Thyroid gland (tissue), 4 donors: ENCODE measurements around the gene UBXN11. TPM values are rescaled to one million over a fixed set of nuclear protein-coding genes. Genes with fewer than 3 reads are reported as not detected.

Experiments
- DNase-seq, 2 donors: peaks; one replicate each; pipeline ENCODE4 v3.0.0-alpha.2; 2019
- H3K27ac ChIP-seq, 3 donors: fragments of 200-600 bp; sonication (generic); 1 replicate in 2 of 3; 2 replicates in 1 of 3; pipeline ENCODE4 v1.5.1; 2016 to 2019; ENCODE audit warnings: mild to moderate bottlenecking in 1 of 3, moderate library complexity in 1 of 3
- H3K27me3 ChIP-seq: fragments of 200-600 bp; sonication (generic); one replicate; pipeline ENCODE4 v1.5.1; 2019
- H3K36me3 ChIP-seq, 2 donors: fragments of 200-600 bp; sonication (generic); one replicate each; pipeline ENCODE4 v1.5.1; 2016 to 2019
- H3K4me1 ChIP-seq, 2 donors: fragments of 200-600 bp; sonication (generic); one replicate each; pipeline ENCODE4 v1.5.1; 2017 to 2019
- H3K4me3 ChIP-seq, 3 donors: fragments of 200-600 bp; sonication (generic); replicated peaks in 1 of 3; 1 replicate in 2 of 3; 2 replicates in 1 of 3; pipeline ENCODE4 v1.5.1; 2016; ENCODE audit warnings: mild to moderate bottlenecking in 1 of 3
- H3K9me3 ChIP-seq: fragments of 200-600 bp; sonication (generic); one replicate; pipeline ENCODE4 v1.5.1; 2017
- POLR2A ChIP-seq, 2 donors: fragments of 450-650 bp; IDR thresholded peaks; one replicate each; pipeline ENCODE4 v1.6.1; 2017; ENCODE audit warnings: antibody characterized with exemption in 2 of 2, mild to moderate bottlenecking in 2 of 2, moderate library complexity in 1 of 2
- WGBS, 2 donors: methylation state at CpG; one replicate each; pipeline ENCODE4 v1.1.5; 2017; 5-methylcytosine and 5-hydroxymethylcytosine counted together
- intact Hi-C: fragments of 100-400 bp; cut with DNase I; formaldehyde crosslinking; loops from one replicate; pipeline ENCODE4 v1.15.1; 2023
- total RNA-seq, 4 donors: library from RNA; depleted of rRNA; stranded (reverse); fragments of >200 nt; gene quantifications; one replicate each; pipeline ENCODE4 v1.2.3, GENCODE V29; 2016
- TF ChIP-seq, protein P1 (sequence below), 6 experiments: fragments of 200-600 bp in 3 of 6; fragments of 450-650 bp in 3 of 6; sonication (generic) in 3 of 6; IDR thresholded peaks; one replicate each; pipeline ENCODE4 v1.5.1; 2016 to 2019; ENCODE audit warnings: antibody characterized with exemption in 6 of 6, mild to moderate bottlenecking in 2 of 6, inconsistent platforms in 1 of 6, moderate library complexity in 1 of 6

UBXN11 gene
- total RNA-seq, 4 donors from 2014 or later = 23.9 to 35.4 (median 30.2) TPM

DNA sequence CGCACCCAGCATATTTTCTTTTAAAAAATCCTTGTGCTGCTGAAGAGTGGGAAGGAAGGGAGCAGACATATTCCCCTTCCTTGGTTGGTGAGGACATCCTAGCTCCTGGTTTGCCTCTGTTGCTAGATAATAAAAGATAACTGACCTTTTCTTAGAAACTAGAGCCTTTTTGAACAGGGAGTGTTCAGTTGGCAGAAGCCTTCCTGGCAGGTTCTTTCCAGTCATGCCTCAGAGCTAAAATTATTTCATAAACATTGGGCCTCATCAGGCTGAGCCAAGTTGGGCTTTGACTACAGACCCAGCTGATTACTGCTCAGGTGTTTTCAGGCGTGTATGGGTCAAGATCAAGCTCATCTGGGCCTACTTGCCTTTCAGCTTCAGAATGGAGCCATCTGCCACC, 49.2 kb downstream of the UBXN11 start:
- 93 to 98% methylated on average over 2 of the region's 2 CpGs for WGBS, 2 donors
- DNase-seq = no peak
- no peak overlapping the region for H3K4me3 ChIP-seq
- H3K4me1 ChIP-seq = peaks cover 6 to 14% of the 10 kb centered on the region in 2 donors
- peaks cover 33 to 35% of the 10 kb centered on the region in 2 donors for H3K36me3 ChIP-seq
- intact Hi-C loops = no loop called here
- H3K27ac ChIP-seq = no peak overlapping the region
- no peaks in the 10 kb centered on the region for H3K27me3 ChIP-seq
- no peaks in the 10 kb centered on the region for H3K9me3 ChIP-seq
- TF ChIP-seq, protein P1, sequence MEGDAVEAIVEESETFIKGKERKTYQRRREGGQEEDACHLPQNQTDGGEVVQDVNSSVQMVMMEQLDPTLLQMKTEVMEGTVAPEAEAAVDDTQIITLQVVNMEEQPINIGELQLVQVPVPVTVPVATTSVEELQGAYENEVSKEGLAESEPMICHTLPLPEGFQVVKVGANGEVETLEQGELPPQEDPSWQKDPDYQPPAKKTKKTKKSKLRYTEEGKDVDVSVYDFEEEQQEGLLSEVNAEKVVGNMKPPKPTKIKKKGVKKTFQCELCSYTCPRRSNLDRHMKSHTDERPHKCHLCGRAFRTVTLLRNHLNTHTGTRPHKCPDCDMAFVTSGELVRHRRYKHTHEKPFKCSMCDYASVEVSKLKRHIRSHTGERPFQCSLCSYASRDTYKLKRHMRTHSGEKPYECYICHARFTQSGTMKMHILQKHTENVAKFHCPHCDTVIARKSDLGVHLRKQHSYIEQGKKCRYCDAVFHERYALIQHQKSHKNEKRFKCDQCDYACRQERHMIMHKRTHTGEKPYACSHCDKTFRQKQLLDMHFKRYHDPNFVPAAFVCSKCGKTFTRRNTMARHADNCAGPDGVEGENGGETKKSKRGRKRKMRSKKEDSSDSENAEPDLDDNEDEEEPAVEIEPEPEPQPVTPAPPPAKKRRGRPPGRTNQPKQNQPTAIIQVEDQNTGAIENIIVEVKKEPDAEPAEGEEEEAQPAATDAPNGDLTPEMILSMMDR (IDR thresholded peaks at IDR 0.05) = no peak
- TF ChIP-seq POLR2A (IDR thresholded peaks at IDR 0.05) = no peak

DNA sequence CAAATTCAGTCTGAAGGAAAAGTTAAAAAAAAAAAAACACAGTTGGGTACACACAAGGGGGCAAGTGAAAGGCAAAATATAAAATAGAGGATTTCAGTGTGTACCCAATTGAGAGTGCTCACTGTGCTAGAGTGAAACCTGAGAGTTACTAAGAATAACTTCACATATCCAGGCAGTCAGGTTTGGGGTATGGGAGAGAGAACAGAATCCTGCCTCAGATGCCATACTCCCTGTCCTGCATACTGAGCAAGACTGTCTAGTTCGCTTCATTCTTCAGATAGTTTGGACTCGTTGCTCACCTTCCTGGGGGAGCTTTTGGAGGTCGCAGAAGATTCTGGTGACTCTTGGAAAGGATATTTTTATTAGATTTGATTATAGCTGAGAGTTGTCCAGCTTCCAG, 52.0 kb downstream of the UBXN11 start:
- Histone ChIP-seq H3K27ac (peak overlapping the region; percentile 19 to 84 (median 51)), H3K4me1 (peaks cover 6 to 14% of the 10 kb centered on the region in 2 donors), H3K27me3 (no peaks in the 10 kb centered on the region), H3K4me3 (no peak overlapping the region), H3K9me3 (no peaks in the 10 kb centered on the region), H3K36me3 (peaks cover 14 to 20% of the 10 kb centered on the region in 2 donors)
- intact Hi-C loops = no loop called here
- 48 to 50% methylated on average over 3 of the region's 3 CpGs for WGBS, 2 donors
- TF ChIP-seq, protein P1 (IDR thresholded peaks at IDR 0.05) = no peak
- no peak for TF ChIP-seq POLR2A (IDR thresholded peaks at IDR 0.05)
- no peak for DNase-seq

DNA sequence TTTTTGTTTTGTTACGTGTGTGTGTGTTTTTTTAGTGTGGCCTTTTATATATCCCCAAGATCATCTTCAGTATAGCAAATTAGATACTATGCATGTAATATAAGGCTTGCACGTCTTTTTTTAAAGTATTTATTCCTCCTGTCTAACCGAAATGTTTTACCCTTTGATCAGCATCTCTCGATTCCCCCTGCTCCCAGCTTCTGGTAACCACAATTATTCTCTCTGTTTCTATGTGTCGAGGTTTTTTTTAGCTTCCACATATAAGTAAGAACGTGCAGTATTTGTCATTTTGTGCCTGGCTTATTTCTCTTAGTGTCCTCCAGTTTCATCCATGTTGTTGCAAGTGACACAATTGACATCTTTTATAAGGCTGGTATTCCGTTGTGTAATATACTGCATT, 53.7 kb downstream of the UBXN11 start:
- DNase-seq = no peak
- H3K27me3 ChIP-seq = no peaks in the 10 kb centered on the region
- no peak overlapping the region for H3K27ac ChIP-seq
- H3K9me3 ChIP-seq = no peaks in the 10 kb centered on the region
- H3K4me1 ChIP-seq = peaks cover 6 to 14% of the 10 kb centered on the region in 2 donors
- WGBS, 2 donors = 79 to 82% methylated on average over 7 of the region's 7 CpGs
- peaks cover 3 to 6% of the 10 kb centered on the region in 2 donors for H3K36me3 ChIP-seq
- intact Hi-C loops = no loop called here
- H3K4me3 ChIP-seq = no peak overlapping the region
- no peak for TF ChIP-seq POLR2A (IDR thresholded peaks at IDR 0.05)
- TF ChIP-seq, protein P1 (IDR thresholded peaks at IDR 0.05) = no peak

DNA sequence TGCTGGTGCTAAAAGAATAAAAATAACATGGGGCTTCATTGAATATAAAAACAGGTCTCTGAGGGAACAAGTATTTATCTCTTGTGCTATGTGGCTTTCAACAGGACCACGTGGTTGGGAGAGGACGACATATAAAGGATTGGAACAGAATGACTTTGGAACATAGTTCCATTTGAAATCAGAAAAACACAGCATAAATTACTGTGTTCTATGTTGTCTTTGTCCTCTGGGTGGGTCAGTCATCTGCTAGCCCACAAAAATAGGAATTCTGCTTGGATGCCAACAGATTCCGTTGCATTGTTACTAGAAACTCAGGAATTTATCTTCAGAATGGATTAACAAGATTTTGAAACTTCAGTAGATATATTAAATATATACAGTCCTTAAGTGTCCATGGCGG, 66.5 kb downstream of the UBXN11 start:
- peaks cover 0 to 6% of the 10 kb centered on the region in 2 donors for H3K36me3 ChIP-seq
- H3K27me3 ChIP-seq = no peaks in the 10 kb centered on the region
- 89% methylated on average over 4 of the region's 4 CpGs for WGBS, 2 donors
- H3K9me3 ChIP-seq = no peaks in the 10 kb centered on the region
- no peak for DNase-seq
- intact Hi-C loops = no loop called here
- H3K27ac ChIP-seq = no peak overlapping the region
- TF ChIP-seq, protein P1 (IDR thresholded peaks at IDR 0.05) = no peak
- no peak for TF ChIP-seq POLR2A (IDR thresholded peaks at IDR 0.05)
- H3K4me3 ChIP-seq = no peak overlapping the region
- peaks cover 13 to 17% of the 10 kb centered on the region in 2 donors for H3K4me1 ChIP-seq

DNA sequence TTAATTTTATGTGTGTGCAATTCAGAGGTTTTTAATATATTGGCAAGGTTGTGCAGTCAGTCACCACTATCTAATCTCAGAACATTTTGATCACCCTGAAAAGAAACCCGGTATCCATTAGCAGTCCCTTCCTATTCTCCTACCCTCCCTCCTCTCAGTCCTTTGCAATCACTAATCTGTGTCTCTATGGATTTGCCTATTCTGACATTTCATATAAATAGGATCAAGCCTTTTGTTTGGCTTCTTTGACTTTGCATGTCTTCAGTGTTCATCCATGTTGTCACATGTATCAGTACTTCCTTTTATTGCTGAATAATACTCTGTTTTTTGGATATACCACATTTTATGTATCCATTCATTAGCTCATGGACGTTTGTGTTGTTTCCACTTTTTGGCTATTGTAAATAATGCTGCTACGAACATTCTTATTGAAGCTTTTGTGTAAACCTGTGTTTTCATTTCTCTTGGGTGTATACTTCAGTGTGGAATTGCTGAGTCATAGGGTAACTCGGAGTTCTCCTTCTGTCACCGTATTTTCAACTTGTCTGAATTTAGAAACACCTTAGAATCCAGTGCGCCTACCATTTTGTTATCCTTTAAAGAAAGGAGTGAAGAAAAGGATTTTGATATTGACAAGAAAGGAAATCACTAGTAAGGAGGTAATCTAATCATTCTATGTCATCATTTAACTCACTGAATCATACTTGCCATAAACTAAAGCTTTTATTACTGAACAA, 69.0 kb downstream of the UBXN11 start:
- no peak for TF ChIP-seq POLR2A (IDR thresholded peaks at IDR 0.05)
- TF ChIP-seq, protein P1 (IDR thresholded peaks at IDR 0.05) = no peak
- Histone ChIP-seq H3K9me3 (no peaks in the 10 kb centered on the region), H3K4me3 (no peak overlapping the region), H3K36me3 (no peaks in the 10 kb centered on the region), H3K4me1 (peaks cover 15 to 20% of the 10 kb centered on the region in 2 donors), H3K27me3 (no peaks in the 10 kb centered on the region), H3K27ac (peak overlapping the region; percentile 37 to 40 (median 39))
- 57 to 71% methylated on average over 6 of the region's 6 CpGs for WGBS, 2 donors
- intact Hi-C loops = no loop called here
- DNase-seq = no peak
